GM10847 (cell line): ENCODE data around the gene MYH6.

Experiments
- POLR2A ChIP-seq: IDR thresholded peaks from 2 replicates; pipeline ENCODE4 v1.6.1; 2011; ENCODE audit not compliant: insufficient read length; ENCODE audit errors: extremely low read depth

MYH6 gene

GRCh38 chr14:23347406-23348296 is 60.4 kb downstream of the MYH6 start:
- no peak for TF ChIP-seq POLR2A

GRCh38 chr14:23346693-23347405 is 61.2 kb downstream of the MYH6 start:
- no peak for TF ChIP-seq POLR2A

DNA sequence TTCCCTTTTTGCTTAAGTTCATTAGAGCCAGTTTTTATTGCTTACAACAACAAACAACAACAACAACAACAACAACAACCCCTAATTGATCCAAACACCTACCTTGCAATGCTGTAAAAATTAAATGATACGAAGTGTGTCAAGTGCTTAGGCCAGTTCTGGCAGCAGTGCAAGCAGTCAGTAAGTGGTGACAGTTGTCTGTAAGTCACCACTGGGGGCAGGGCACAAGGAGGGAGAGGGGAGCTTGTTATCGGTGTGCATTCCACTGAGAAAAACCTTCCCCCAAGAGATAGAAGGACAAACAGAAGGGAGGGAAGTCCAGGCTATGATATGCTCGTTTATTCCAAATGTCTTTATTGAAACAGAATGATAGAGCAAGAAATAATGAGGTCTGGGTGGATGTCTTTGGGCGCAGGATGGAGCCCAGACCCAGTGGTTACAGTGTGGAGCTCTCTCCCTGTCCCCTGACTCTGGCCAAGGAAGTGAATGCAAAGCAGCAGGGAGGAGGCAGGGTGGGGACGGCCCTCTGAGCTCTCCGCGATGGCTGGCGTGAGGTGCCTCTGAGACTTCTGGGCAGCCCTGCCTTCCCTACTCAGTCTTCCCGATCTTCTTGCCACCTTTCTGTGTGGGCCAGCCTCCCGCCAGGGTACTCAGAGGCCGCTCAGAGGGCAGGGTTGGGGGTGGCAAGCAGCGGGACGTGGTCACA is 61.9 kb downstream of the MYH6 start:
- TF ChIP-seq POLR2A = no peak

GRCh38 chr14:23344481-23344880 is 63.6 kb downstream of the MYH6 start:
- TF ChIP-seq POLR2A = no peak

GRCh38 chr14:23339506-23340268 is 68.4 kb downstream of the MYH6 start:
- no peak for TF ChIP-seq POLR2A

DNA sequence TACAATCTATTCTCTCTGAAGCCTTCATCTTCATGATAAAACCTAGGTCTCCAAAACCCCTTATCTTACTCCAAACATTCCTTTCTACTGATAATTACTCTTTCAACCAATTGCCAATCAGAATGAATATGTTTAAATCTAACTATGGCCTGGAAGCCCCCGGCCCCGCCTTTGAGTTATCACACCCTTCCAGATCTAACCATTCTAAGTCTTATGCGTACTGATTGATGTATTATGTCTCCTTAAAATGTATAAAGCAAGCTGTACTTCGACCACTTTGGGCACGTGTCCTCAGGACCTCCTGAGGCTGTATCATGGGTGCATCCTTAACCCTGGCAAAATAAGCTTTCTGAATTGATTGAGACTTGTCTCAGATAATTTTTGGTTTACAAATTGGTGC is 72.5 kb downstream of the MYH6 start:
- no peak for TF ChIP-seq POLR2A
